Measurements from ENCODE around the gene TTN.
A peak's percentile ranks its signal among the peaks of the same experiment; 100 is the strongest.

TTN gene

DNA sequence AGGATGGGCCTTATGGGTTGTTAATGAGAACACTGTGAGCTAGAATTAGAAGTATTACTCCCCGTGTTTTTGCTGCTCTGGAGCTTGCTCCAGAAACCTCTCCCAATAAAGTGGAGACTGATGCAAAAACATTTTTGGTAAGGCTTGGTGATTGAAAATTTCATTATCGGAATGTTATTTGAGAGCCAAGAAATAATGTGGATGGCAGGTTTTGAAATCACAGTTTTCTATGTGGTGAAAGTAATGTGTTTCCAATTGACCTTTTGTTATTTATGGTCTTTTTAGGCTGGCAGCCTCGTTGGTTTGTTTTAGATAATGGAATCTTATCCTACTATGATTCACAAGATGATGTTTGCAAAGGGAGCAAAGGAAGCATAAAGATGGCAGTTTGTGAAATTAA, 321.9 kb downstream of the TTN start:
- no peak for TF ChIP-seq FOXM1 (IDR thresholded peaks at IDR 0.05; ENCODE audit: borderline replicate concordance)
- no peak for TF ChIP-seq BHLHE40 (IDR thresholded peaks at IDR 0.05; ENCODE audit: borderline replicate concordance)
- TF ChIP-seq NFRKB (IDR thresholded peaks at IDR 0.05): no peak
- TF ChIP-seq TARDBP (IDR thresholded peaks at IDR 0.05): no peak
- TF ChIP-seq SP1 (IDR thresholded peaks at IDR 0.05): no peak
- no peak for TF ChIP-seq FOXK2 (IDR thresholded peaks at IDR 0.05)
- TF ChIP-seq ARNT (IDR thresholded peaks at IDR 0.05): no peak
- TF ChIP-seq LEF1 (IDR thresholded peaks at IDR 0.05; ENCODE audit: borderline replicate concordance): no peak
- TF ChIP-seq FOXA1 (IDR thresholded peaks at IDR 0.05): no peak
- TF ChIP-seq ELF4 (IDR thresholded peaks at IDR 0.05): no peak
- no peak for TF ChIP-seq HDGF (IDR thresholded peaks at IDR 0.05; ENCODE audit: borderline replicate concordance)
- no peak for TF ChIP-seq L3MBTL2 (conservative IDR thresholded peaks at IDR 0.05)
- no peak for TF ChIP-seq CTBP1 (IDR thresholded peaks at IDR 0.05; ENCODE audit: borderline replicate concordance)
- no peak for TF ChIP-seq ZNF384 (IDR thresholded peaks at IDR 0.05)
- TF ChIP-seq SUZ12 (IDR thresholded peaks at IDR 0.05): no peak
- TF ChIP-seq PKNOX1 (IDR thresholded peaks at IDR 0.05): no peak
- no peak for DNase-seq (ENCODE audit: extremely low spot score)
- ChIA-PET CTCF (interaction anchor here (1.1 kb wide), 1 partner anchor 11 kb away, joined by 4 read pairs; no protein-coding TSS in a partner anchor), POLR2A (interaction anchor here (1.0 kb wide), 1 partner anchor 34 kb away, joined by 3 read pairs; the partner anchor contains the start of genes PJVK and PRKRA)

DNA sequence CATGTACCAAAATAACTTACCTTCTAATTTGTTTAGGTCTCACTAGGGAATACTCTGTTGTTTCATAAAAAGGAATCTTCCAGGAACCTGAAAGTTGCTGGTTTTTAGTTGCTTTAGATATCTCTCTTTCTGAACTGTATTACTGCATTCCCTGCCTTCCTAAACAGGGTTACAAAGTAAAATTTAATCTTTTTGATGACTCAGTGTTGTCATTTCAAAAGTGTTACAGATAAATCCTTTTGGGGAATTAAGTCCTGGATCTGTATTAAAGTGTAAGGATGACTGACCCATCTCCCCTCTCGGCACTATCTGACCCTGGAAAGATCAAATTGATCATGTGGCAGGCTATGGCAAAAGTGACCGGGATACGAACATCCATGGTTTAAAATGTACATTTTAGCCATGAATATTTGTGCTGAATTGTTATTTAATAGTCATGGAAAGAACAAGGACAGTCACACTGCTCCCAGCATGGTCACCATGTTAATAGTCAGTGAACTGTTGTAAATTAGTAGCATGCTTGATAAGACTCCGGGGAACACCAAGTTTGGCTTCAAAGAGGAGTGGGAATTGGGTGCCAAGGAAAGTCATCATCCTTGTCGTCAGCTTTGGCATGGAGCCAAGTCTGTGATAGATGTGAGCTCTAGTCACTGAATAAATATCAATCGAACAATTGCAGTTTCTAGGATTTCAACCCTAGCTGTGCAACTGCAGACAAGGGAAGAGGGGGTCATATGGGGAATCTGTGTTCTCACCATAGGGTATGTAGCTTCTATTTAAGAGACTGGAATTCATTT, 322.8 kb downstream of the TTN start:
- CTCF ChIA-PET: interaction anchor here (1.1 kb wide), 1 partner anchor 12 kb away, joined by 4 read pairs; no protein-coding TSS in a partner anchor
- POLR2A ChIA-PET: interaction anchor here (1.0 kb wide), 1 partner anchor 33 kb away, joined by 3 read pairs; the partner anchor contains the start of genes PJVK and PRKRA
- DNase-seq (ENCODE audit: extremely low spot score): no peak
- TF ChIP-seq HDGF (IDR thresholded peaks at IDR 0.05; ENCODE audit: borderline replicate concordance) (no peak), BHLHE40 (IDR thresholded peaks at IDR 0.05; ENCODE audit: borderline replicate concordance) (no peak), FOXM1 (IDR thresholded peaks at IDR 0.05; ENCODE audit: borderline replicate concordance) (no peak), CTBP1 (IDR thresholded peaks at IDR 0.05; ENCODE audit: borderline replicate concordance) (no peak), ARNT (IDR thresholded peaks at IDR 0.05) (no peak), PKNOX1 (IDR thresholded peaks at IDR 0.05) (no peak), L3MBTL2 (conservative IDR thresholded peaks at IDR 0.05) (no peak), TARDBP (IDR thresholded peaks at IDR 0.05) (no peak), SUZ12 (IDR thresholded peaks at IDR 0.05) (no peak), LEF1 (IDR thresholded peaks at IDR 0.05; ENCODE audit: borderline replicate concordance) (no peak), NFRKB (IDR thresholded peaks at IDR 0.05) (no peak), FOXK2 (IDR thresholded peaks at IDR 0.05) (no peak), ELF4 (IDR thresholded peaks at IDR 0.05) (no peak), FOXA1 (IDR thresholded peaks at IDR 0.05) (no peak), ZNF384 (IDR thresholded peaks at IDR 0.05) (no peak), SP1 (IDR thresholded peaks at IDR 0.05) (no peak)

- ChIA-PET POLR2A (interaction anchor here (1.0 to 2.2 kb wide), 3 partner anchors 14 to 33 kb away, joined by 3 to 19 read pairs (median 3); partner anchors contain the start of genes PJVK and PRKRA), CTCF (interaction anchor here (0.7 kb wide), 1 partner anchor 15 kb away, joined by 3 read pairs; no protein-coding TSS in a partner anchor)
- TF ChIP-seq HDGF (IDR thresholded peaks at IDR 0.05; ENCODE audit: borderline replicate concordance) (no peak), ZNF384 (IDR thresholded peaks at IDR 0.05) (peak; percentile 60; the same call in 1 of the 2 replicates)
- no peak for DNase-seq (ENCODE audit: extremely low spot score)
These were observed 324.8 kb downstream of the TTN start for GRCh38 chr2:178482437-178482836.

GRCh38 chr2:178480227-178481181, 326.7 kb downstream of the TTN start, which contains the start of gene PLEKHA3:
Gene PLEKHA3 (plus strand): TSS chr2:178480457. CDS start chr2:178480870, 413 bp downstream.
- peak; percentile 85 for DNase-seq (ENCODE audit: extremely low spot score)
- TF ChIP-seq LEF1 (IDR thresholded peaks at IDR 0.05; ENCODE audit: borderline replicate concordance): no peak
- no peak for TF ChIP-seq FOXA1 (IDR thresholded peaks at IDR 0.05)
- TF ChIP-seq TARDBP (IDR thresholded peaks at IDR 0.05): no peak
- no peak for TF ChIP-seq PKNOX1 (IDR thresholded peaks at IDR 0.05)
- POLR2A ChIA-PET: interaction anchor here (0.8 to 2.3 kb wide), 4 partner anchors 28 to 43 kb away, joined by 3 to 13 read pairs (median 4); partner anchors contain the start of genes PJVK and PRKRA
- CTCF ChIA-PET: no interaction called here

- ChIA-PET POLR2A (interaction anchor here (0.8 to 2.3 kb wide), 4 partner anchors 27 to 43 kb away, joined by 3 to 13 read pairs (median 4); partner anchors contain the start of genes PJVK and PRKRA), CTCF (no interaction called here)
- TF ChIP-seq CTBP1 (IDR thresholded peaks at IDR 0.05; ENCODE audit: borderline replicate concordance) (no peak), BHLHE40 (IDR thresholded peaks at IDR 0.05; ENCODE audit: borderline replicate concordance) (no peak), FOXK2 (IDR thresholded peaks at IDR 0.05) (no peak), FOXA1 (IDR thresholded peaks at IDR 0.05) (no peak), LEF1 (IDR thresholded peaks at IDR 0.05; ENCODE audit: borderline replicate concordance) (no peak), NFRKB (IDR thresholded peaks at IDR 0.05) (no peak), TARDBP (IDR thresholded peaks at IDR 0.05) (no peak), HDGF (IDR thresholded peaks at IDR 0.05; ENCODE audit: borderline replicate concordance) (no peak), L3MBTL2 (conservative IDR thresholded peaks at IDR 0.05) (no peak), SP1 (IDR thresholded peaks at IDR 0.05) (no peak), ELF4 (IDR thresholded peaks at IDR 0.05) (no peak), SUZ12 (IDR thresholded peaks at IDR 0.05) (no peak), PKNOX1 (IDR thresholded peaks at IDR 0.05) (no peak), ARNT (IDR thresholded peaks at IDR 0.05) (no peak)
- DNase-seq (ENCODE audit: extremely low spot score): no peak
These were observed 327.4 kb downstream of the TTN start for GRCh38 chr2:178479758-178480226.
